ENCODE data around the gene NRG3.

NRG3 gene

GRCh38 chr10:82254237-82254636, 379.2 kb downstream of the NRG3 start:
- H3K9me3 ChIP-seq = no peaks in the 10 kb centered on the region
- H3K4me1 ChIP-seq = peaks cover 9% of the 10 kb centered on the region; the same call in 1 of the 2 replicates
- TF ChIP-seq CTCF (IDR thresholded peaks at IDR 0.05; ENCODE audit: low read depth, low read length) = no peak
- DNase-seq = no peak
- H3K4me3 ChIP-seq (ENCODE audit: low read depth, low read length) = no peak overlapping the region
- H3K27me3 ChIP-seq = no peaks in the 10 kb centered on the region
- no peaks in the 10 kb centered on the region for H3K36me3 ChIP-seq

GRCh38 chr10:82256275-82256674, 381.3 kb downstream of the NRG3 start:
- Histone ChIP-seq H3K27me3 (no peaks in the 10 kb centered on the region), H3K9me3 (no peaks in the 10 kb centered on the region), H3K4me1 (peaks cover 9% of the 10 kb centered on the region; the same call in 1 of the 2 replicates), H3K36me3 (no peaks in the 10 kb centered on the region), H3K4me3 (ENCODE audit: low read depth, low read length) (no peak overlapping the region)
- no peak for DNase-seq
- no peak for TF ChIP-seq CTCF (IDR thresholded peaks at IDR 0.05; ENCODE audit: low read depth, low read length)

GRCh38 chr10:82266438-82266837, 391.4 kb downstream of the NRG3 start:
- no peak for TF ChIP-seq CTCF (IDR thresholded peaks at IDR 0.05; ENCODE audit: low read depth, low read length)
- Histone ChIP-seq H3K4me3 (ENCODE audit: low read depth, low read length) (no peak overlapping the region), H3K4me1 (no peaks in the 10 kb centered on the region), H3K36me3 (no peaks in the 10 kb centered on the region), H3K27me3 (no peaks in the 10 kb centered on the region), H3K9me3 (no peaks in the 10 kb centered on the region)
- DNase-seq = no peak

GRCh38 chr10:82267014-82267413, 392.0 kb downstream of the NRG3 start:
- Histone ChIP-seq H3K4me3 (ENCODE audit: low read depth, low read length) (no peak overlapping the region), H3K9me3 (no peaks in the 10 kb centered on the region), H3K36me3 (no peaks in the 10 kb centered on the region), H3K27me3 (no peaks in the 10 kb centered on the region), H3K4me1 (no peaks in the 10 kb centered on the region)
- TF ChIP-seq CTCF (IDR thresholded peaks at IDR 0.05; ENCODE audit: low read depth, low read length) = no peak
- DNase-seq = no peak

GRCh38 chr10:82267465-82267864, 392.5 kb downstream of the NRG3 start:
- no peak for TF ChIP-seq CTCF (IDR thresholded peaks at IDR 0.05; ENCODE audit: low read depth, low read length)
- DNase-seq = no peak
- H3K4me1 ChIP-seq = no peaks in the 10 kb centered on the region

GRCh38 chr10:82267960-82268359, 393.0 kb downstream of the NRG3 start:
- no peaks in the 10 kb centered on the region for H3K4me1 ChIP-seq
- no peak for DNase-seq
- H3K4me3 ChIP-seq (ENCODE audit: low read depth, low read length) = no peak overlapping the region
- H3K9me3 ChIP-seq = no peaks in the 10 kb centered on the region
- H3K27me3 ChIP-seq = no peaks in the 10 kb centered on the region
- no peak for TF ChIP-seq CTCF (IDR thresholded peaks at IDR 0.05; ENCODE audit: low read depth, low read length)
- no peaks in the 10 kb centered on the region for H3K36me3 ChIP-seq

More at GRCh38 chr10:82267465-82267864, 392.5 kb downstream of the NRG3 start:
- no peaks in the 10 kb centered on the region for H3K36me3 ChIP-seq
- H3K4me3 ChIP-seq (ENCODE audit: low read depth, low read length) = no peak overlapping the region
- H3K9me3 ChIP-seq = no peaks in the 10 kb centered on the region
- no peaks in the 10 kb centered on the region for H3K27me3 ChIP-seq

Data from BE2C (cell line).